Naive thymus-derived CD4-positive, alpha-beta T cell (primary cell): ENCODE measurements around the gene CRTC3. TPM values are rescaled to one million over a fixed set of nuclear protein-coding genes. Genes with fewer than 3 reads are reported as not detected.

Experiments
- ATAC-seq: fragments of 150-1000 bp; cut with Tn5 transposase; 2 replicates; pipeline ENCODE4 v1.10.0; 2021; ENCODE audit warnings: mild to moderate bottlenecking, moderate library complexity
- CTCF ChIA-PET: fragments of 350-600 bp; sonication (Branson Sonifier 250); formaldehyde crosslinking; loops from one replicate; lab custom pipeline; 2021; ENCODE audit warnings: antibody characterized with exemption; lab: Charles Lee
- POLR2A ChIA-PET: fragments of 350-600 bp; sonication (Branson Sonifier 250); formaldehyde crosslinking; loops from one replicate; lab custom pipeline; 2021; ENCODE audit warnings: antibody characterized with exemption, inconsistent platforms; lab: Charles Lee
- DNase-seq, 9 donors: peaks; one replicate each; pipeline versions ENCODE4 v3.0.0 to v3.0.0-alpha.2; 2020 to 2022; ENCODE audit warnings: mixed read lengths in 1 of 9
- H3K27ac ChIP-seq: one replicate; pipeline ENCODE4 v1.7.0; 2013; ENCODE audit warnings: mild to moderate bottlenecking, low read depth, low read length, moderate library complexity
- H3K27me3 ChIP-seq, 2 donors: one replicate each; pipeline ENCODE4 v1.7.0; 2013; ENCODE audit warnings: low read length in 2 of 2, mild to moderate bottlenecking in 2 of 2, moderate library complexity in 2 of 2; ENCODE audit not compliant: control insufficient read depth in 2 of 2, insufficient read depth in 2 of 2
- H3K36me3 ChIP-seq, 3 experiments: 1 replicate in 2 of 3; 2 replicates in 1 of 3; pipeline ENCODE4 v1.7.0; 2013; ENCODE audit warnings: low read length in 3 of 3, mild to moderate bottlenecking in 3 of 3, moderate library complexity in 1 of 3; ENCODE audit not compliant: insufficient read depth in 3 of 3, control insufficient read depth in 2 of 3
- H3K4me1 ChIP-seq, 2 donors: one replicate each; pipeline ENCODE4 v1.7.0; 2013; ENCODE audit warnings: low read length in 2 of 2, mild to moderate bottlenecking in 2 of 2, moderate library complexity in 1 of 2; ENCODE audit not compliant: control insufficient read depth in 2 of 2, insufficient read depth in 2 of 2
- H3K4me3 ChIP-seq: 2 replicates; pipeline ENCODE4 v1.7.0; 2013; ENCODE audit warnings: mild to moderate bottlenecking, low read length
- H3K9me3 ChIP-seq, 3 experiments: 1 replicate in 2 of 3; 2 replicates in 1 of 3; pipeline ENCODE4 v1.7.0; 2013; ENCODE audit warnings: low read length in 3 of 3; ENCODE audit not compliant: control insufficient read depth in 2 of 3
- H3K27ac Mint-ChIP-seq, 9 donors: one replicate each; pipeline ENCODE4 v1.8.0; 2020 to 2022; ENCODE audit warnings: mixed read lengths in 9 of 9, mild to moderate bottlenecking in 8 of 9, moderate library complexity in 5 of 9, inconsistent platforms in 2 of 9
- H3K27me3 Mint-ChIP-seq, 5 donors: one replicate each; pipeline ENCODE4 v1.8.0; 2021 to 2022; ENCODE audit warnings: mixed read lengths in 5 of 5, mild to moderate bottlenecking in 1 of 5
- H3K36me3 Mint-ChIP-seq, 5 donors: one replicate each; pipeline ENCODE4 v1.8.0; 2020 to 2022; ENCODE audit warnings: mixed read lengths in 5 of 5, mild to moderate bottlenecking in 3 of 5, inconsistent platforms in 1 of 5
- H3K4me1 Mint-ChIP-seq, 7 donors: one replicate each; pipeline ENCODE4 v1.8.0; 2020 to 2022; ENCODE audit warnings: mixed read lengths in 7 of 7, mild to moderate bottlenecking in 3 of 7, inconsistent platforms in 1 of 7
- H3K4me3 Mint-ChIP-seq, 10 donors: one replicate each; pipeline ENCODE4 v1.8.0; 2020 to 2022; ENCODE audit warnings: mild to moderate bottlenecking in 10 of 10, mixed read lengths in 10 of 10, moderate library complexity in 6 of 10, inconsistent platforms in 2 of 10
- H3K9me3 Mint-ChIP-seq, 11 donors: one replicate each; pipeline ENCODE4 v1.8.0; 2020 to 2022; ENCODE audit warnings: mixed read lengths in 11 of 11, mild to moderate bottlenecking in 4 of 11, inconsistent platforms in 1 of 11, moderate library complexity in 1 of 11
- intact Hi-C, 2 donors: fragments of 100-400 bp; cut with micrococcal nuclease; formaldehyde crosslinking; loops; one replicate each; pipeline ENCODE4 v1.15.1; 2023
- polyA plus RNA-seq, 2 donors: library from polyadenylated mRNA; unstranded; fragments of 300-500 nt; fragmentation: Illumina TruSeq; gene quantifications; one replicate each; pipeline ENCODE4 v1.2.3, GENCODE V29; 2021
- total RNA-seq, 6 experiments: library from RNA in 5 of 6; stranded (reverse) in 5 of 6; gene quantifications; 1 replicate in 5 of 6; 2 replicates in 1 of 6; pipeline ENCODE4 v1.2.3 and lab custom pipeline; 2021 to 2026

The CRTC3 gene
- total and polyA plus RNA-seq, 7 experiments from 2014 or later: 40.5 to 132 (median 106) TPM

GRCh38 chr15:90576711-90577389 is 47.1 kb downstream of the CRTC3 start:
- ATAC-seq (no peak), DNase-seq (no peak)
- Mint-ChIP-seq H3K27me3 (no peaks in the 10 kb centered on the region), H3K9me3 (peaks cover 0 to 5% (median 0%) of the 10 kb centered on the region in 11 donors), H3K27ac (peak overlapping the region; percentile 64 to 88 (median 85)), H3K4me3 (peak overlapping the region in 5 of 10 donors; percentile 10 to 76 (median 24)), H3K4me1 (peaks cover 50 to 97% (median 78%) of the 10 kb centered on the region in 7 donors), H3K36me3 (peaks cover 9 to 42% (median 16%) of the 10 kb centered on the region in 5 donors)
- Histone ChIP-seq H3K27ac (no peak overlapping the region), H3K4me1 (peaks cover 19 to 65% of the 10 kb centered on the region in 2 donors), H3K4me3 (no peak overlapping the region), H3K27me3 (no peaks in the 10 kb centered on the region), H3K9me3 (no peaks in the 10 kb centered on the region), H3K36me3 (peaks cover 0 to 4% (median 0%) of the 10 kb centered on the region in 3 experiments)
- POLR2A ChIA-PET: interaction anchor here (1.4 to 1.9 kb wide), 5 partner anchors 9 to 22 kb away, joined by 3 to 8 read pairs (median 4); no protein-coding TSS in a partner anchor
- CTCF ChIA-PET: interaction anchor here (0.9 to 1.2 kb wide), 2 partner anchors 16 to 46 kb away, joined by 3 to 4 read pairs; no protein-coding TSS in a partner anchor
- intact Hi-C loops: loop anchor here in 1 of 2 donors (1.0 kb wide), 1 partner anchor 10 kb away; no protein-coding TSS in a partner anchor

DNA sequence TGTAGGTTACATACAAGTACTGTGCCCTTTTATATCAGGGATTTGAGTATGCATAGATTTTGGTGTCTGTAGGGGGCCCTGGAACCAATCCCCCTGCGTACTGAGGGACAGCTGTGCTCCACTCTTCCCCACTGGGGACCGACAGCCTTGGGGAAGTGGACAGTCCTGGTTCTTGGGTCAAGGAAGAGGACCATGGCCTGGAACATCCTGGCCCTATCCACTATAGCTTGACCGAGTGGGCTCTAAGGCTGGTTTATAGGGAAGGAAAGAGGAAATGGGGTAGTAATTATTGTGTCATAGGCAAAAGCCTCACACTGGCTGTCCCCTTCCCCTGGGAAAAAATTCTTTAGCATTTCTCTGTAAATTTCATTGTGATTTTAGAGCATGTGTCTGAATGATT is 49.5 kb downstream of the CRTC3 start:
- POLR2A ChIA-PET: no interaction called here
- CTCF ChIA-PET: interaction anchor here (0.7 kb wide), 1 partner anchor 22 kb away, joined by 3 read pairs; no protein-coding TSS in a partner anchor
- no peak overlapping the region for H3K27ac ChIP-seq
- Mint-ChIP-seq H3K9me3 (peaks cover 0 to 4% (median 0%) of the 10 kb centered on the region in 11 donors), H3K4me3 (peak overlapping the region in 2 of 10 donors; percentile 34 to 38), H3K36me3 (peaks cover 9 to 39% (median 19%) of the 10 kb centered on the region in 5 donors), H3K27me3 (no peaks in the 10 kb centered on the region), H3K27ac (peak overlapping the region in 7 of 9 donors; percentile 37 to 94 (median 80)), H3K4me1 (peaks cover 60 to 97% (median 82%) of the 10 kb centered on the region in 7 donors)
- no peak for ATAC-seq
- no peaks in the 10 kb centered on the region for H3K27me3 ChIP-seq
- DNase-seq: no peak
- intact Hi-C loops: no loop called here
- no peaks in the 10 kb centered on the region for H3K9me3 ChIP-seq
- peaks cover 0 to 4% (median 0%) of the 10 kb centered on the region in 3 experiments for H3K36me3 ChIP-seq
- H3K4me1 ChIP-seq: peaks cover 10 to 61% of the 10 kb centered on the region in 2 donors
- H3K4me3 ChIP-seq: no peak overlapping the region

GRCh38 chr15:90580099-90580498 is 50.4 kb downstream of the CRTC3 start:
- no peaks in the 10 kb centered on the region for H3K27me3 Mint-ChIP-seq
- H3K9me3 ChIP-seq: no peaks in the 10 kb centered on the region
- H3K27ac Mint-ChIP-seq: peak overlapping the region in 7 of 9 donors; percentile 45 to 94 (median 88)
- no peak for ATAC-seq
- H3K4me1 Mint-ChIP-seq: peaks cover 55 to 97% (median 84%) of the 10 kb centered on the region in 7 donors
- H3K27me3 ChIP-seq: no peaks in the 10 kb centered on the region
- intact Hi-C loops: loop anchor here in 1 of 2 donors (2.0 kb wide), 1 partner anchor 15 kb away; no protein-coding TSS in a partner anchor
- peaks cover 1 to 53% of the 10 kb centered on the region in 2 donors for H3K4me1 ChIP-seq
- H3K36me3 Mint-ChIP-seq: peaks cover 9 to 37% (median 22%) of the 10 kb centered on the region in 5 donors
- no peak for DNase-seq
- no peak overlapping the region for H3K4me3 ChIP-seq
- ChIA-PET POLR2A (interaction anchor here (0.6 to 1.2 kb wide), 3 partner anchors 13 to 19 kb away, joined by 3 to 8 read pairs (median 4); no protein-coding TSS in a partner anchor), CTCF (interaction anchor here (1.3 kb wide), 1 partner anchor 9 kb away, joined by 3 read pairs; no protein-coding TSS in a partner anchor)
- peak overlapping the region in 2 of 10 donors; percentile 6 to 53 for H3K4me3 Mint-ChIP-seq
- H3K9me3 Mint-ChIP-seq: peaks cover 0 to 4% (median 0%) of the 10 kb centered on the region in 11 donors
- H3K27ac ChIP-seq: no peak overlapping the region
- H3K36me3 ChIP-seq: peaks cover 0 to 4% (median 0%) of the 10 kb centered on the region in 3 experiments

GRCh38 chr15:90580541-90580940 is 50.8 kb downstream of the CRTC3 start:
- H3K4me1 ChIP-seq: peaks cover 0 to 49% of the 10 kb centered on the region in 2 donors
- Mint-ChIP-seq H3K27me3 (no peaks in the 10 kb centered on the region), H3K4me1 (peaks cover 53 to 97% (median 82%) of the 10 kb centered on the region in 7 donors), H3K4me3 (peak overlapping the region in 2 of 10 donors; percentile 6 to 85), H3K9me3 (peaks cover 0 to 4% (median 0%) of the 10 kb centered on the region in 11 donors), H3K36me3 (peaks cover 9 to 37% (median 22%) of the 10 kb centered on the region in 5 donors), H3K27ac (peak overlapping the region in 7 of 9 donors; percentile 45 to 94 (median 89))
- H3K9me3 ChIP-seq: no peaks in the 10 kb centered on the region
- POLR2A ChIA-PET: interaction anchor here (0.5 to 1.2 kb wide), 3 partner anchors 13 to 175 kb away, joined by 4 to 8 read pairs (median 7); no protein-coding TSS in a partner anchor
- H3K27ac ChIP-seq: no peak overlapping the region
- H3K27me3 ChIP-seq: no peaks in the 10 kb centered on the region
- intact Hi-C loops: loop anchor here in 1 of 2 donors (2.0 kb wide), 1 partner anchor 16 kb away; no protein-coding TSS in a partner anchor
- DNase-seq (no peak), ATAC-seq (no peak)
- CTCF ChIA-PET: interaction anchor here (1.0 to 1.3 kb wide), 2 partner anchors 9 to 11 kb away, joined by 3 read pairs; no protein-coding TSS in a partner anchor
- H3K4me3 ChIP-seq: no peak overlapping the region
- peaks cover 0 to 4% (median 0%) of the 10 kb centered on the region in 3 experiments for H3K36me3 ChIP-seq

GRCh38 chr15:90580946-90581345 is 51.2 kb downstream of the CRTC3 start:
- no peak for DNase-seq
- Histone ChIP-seq H3K4me3 (no peak overlapping the region), H3K4me1 (peaks cover 0 to 45% of the 10 kb centered on the region in 2 donors), H3K27me3 (no peaks in the 10 kb centered on the region), H3K27ac (no peak overlapping the region), H3K9me3 (no peaks in the 10 kb centered on the region), H3K36me3 (peaks cover 0 to 4% (median 0%) of the 10 kb centered on the region in 3 experiments)
- CTCF ChIA-PET: interaction anchor here (1.0 to 1.3 kb wide), 2 partner anchors 10 kb away, joined by 3 read pairs; no protein-coding TSS in a partner anchor
- POLR2A ChIA-PET: interaction anchor here (0.5 to 1.2 kb wide), 3 partner anchors 13 to 176 kb away, joined by 4 to 8 read pairs (median 7); no protein-coding TSS in a partner anchor
- Mint-ChIP-seq H3K27ac (peak overlapping the region; percentile 65 to 99 (median 92)), H3K9me3 (peaks cover 0 to 4% (median 0%) of the 10 kb centered on the region in 11 donors), H3K4me1 (peaks cover 53 to 97% (median 82%) of the 10 kb centered on the region in 7 donors), H3K36me3 (peaks cover 9 to 34% (median 19%) of the 10 kb centered on the region in 5 donors), H3K27me3 (no peaks in the 10 kb centered on the region), H3K4me3 (peak overlapping the region in 8 of 10 donors; percentile 17 to 85 (median 54))
- intact Hi-C loops: loop anchor here in 1 of 2 donors (2.0 kb wide), 1 partner anchor 16 kb away; no protein-coding TSS in a partner anchor
- no peak for ATAC-seq
